UCSD-AML1 (cell line): ENCODE results near the gene AGXT.
A peak's percentile ranks its signal among the peaks of the same experiment; 100 is the strongest.

Experiments
- DNase-seq: peaks from one replicate; lab custom pipeline; 2025; ENCODE audit not compliant: unreplicated experiment; lab: John Stamatoyannopoulos, UW

AGXT gene

DNA sequence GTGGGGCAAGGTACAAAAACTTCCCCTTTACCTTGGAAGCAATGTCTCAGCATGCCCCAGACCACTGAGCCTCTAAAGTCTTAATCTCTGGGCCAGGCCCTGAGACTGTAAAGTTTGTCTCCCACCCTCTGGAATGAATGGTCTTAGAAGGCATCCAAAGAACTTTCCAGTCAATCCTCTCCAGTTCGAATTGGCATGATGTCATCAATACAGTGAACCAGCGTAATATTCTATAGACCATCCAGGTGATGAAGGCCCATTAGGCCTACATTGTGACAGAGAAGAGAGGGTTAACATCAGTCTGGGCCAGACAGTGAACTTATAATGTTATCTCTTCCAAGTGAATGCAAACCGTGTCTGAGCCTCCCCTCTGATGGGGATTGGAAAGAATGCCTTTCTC is 16.1 kb downstream of the AGXT start:
- DNase-seq: no peak

DNA sequence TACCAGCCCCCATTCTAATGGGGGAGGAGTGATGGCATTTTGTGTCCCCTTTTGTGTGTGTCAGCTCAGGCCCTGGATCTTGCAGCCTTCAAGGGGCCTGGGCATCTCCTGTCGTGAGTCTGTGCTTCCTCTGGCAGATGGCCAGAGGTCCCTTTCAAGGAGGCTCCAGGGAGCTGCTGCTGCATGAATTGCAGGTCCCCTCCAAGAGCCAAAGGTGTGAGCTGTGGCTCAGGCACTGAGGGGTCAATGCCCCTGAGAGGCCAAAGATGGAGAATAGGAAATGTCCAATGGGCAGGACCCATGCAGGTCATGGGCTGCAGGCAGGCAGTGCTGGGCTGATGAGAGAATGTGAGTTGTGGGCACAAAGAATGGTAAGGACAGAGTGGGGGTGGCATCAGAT is 16.9 kb downstream of the AGXT start:
- DNase-seq: peak; percentile 55

DNA sequence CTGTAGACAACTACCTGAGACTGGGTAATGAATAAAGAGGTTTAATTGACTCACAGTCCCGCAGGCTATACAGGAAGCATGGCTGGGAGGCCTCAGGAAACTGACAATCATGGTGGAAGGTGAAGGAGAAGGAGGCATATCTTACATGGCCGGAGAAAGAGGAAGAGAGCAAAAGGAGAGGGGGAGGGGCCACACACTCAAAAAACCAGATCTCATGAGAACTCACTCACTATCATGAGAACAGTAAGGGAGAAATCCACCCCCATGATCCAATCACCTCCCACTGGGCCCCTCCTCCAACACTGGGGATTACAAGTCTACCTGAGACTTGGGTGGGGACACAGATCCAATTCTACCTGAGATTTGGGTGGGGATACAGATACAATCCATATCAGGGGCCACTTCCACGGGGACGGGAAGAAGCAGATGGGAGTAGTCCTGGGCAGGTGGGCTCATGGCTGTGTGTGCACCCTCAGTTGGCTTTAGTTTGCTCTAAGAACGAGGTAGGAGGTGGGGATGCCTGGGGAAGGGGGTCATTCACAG is 17.5 kb downstream of the AGXT start:
- DNase-seq: peak; percentile 58

DNA sequence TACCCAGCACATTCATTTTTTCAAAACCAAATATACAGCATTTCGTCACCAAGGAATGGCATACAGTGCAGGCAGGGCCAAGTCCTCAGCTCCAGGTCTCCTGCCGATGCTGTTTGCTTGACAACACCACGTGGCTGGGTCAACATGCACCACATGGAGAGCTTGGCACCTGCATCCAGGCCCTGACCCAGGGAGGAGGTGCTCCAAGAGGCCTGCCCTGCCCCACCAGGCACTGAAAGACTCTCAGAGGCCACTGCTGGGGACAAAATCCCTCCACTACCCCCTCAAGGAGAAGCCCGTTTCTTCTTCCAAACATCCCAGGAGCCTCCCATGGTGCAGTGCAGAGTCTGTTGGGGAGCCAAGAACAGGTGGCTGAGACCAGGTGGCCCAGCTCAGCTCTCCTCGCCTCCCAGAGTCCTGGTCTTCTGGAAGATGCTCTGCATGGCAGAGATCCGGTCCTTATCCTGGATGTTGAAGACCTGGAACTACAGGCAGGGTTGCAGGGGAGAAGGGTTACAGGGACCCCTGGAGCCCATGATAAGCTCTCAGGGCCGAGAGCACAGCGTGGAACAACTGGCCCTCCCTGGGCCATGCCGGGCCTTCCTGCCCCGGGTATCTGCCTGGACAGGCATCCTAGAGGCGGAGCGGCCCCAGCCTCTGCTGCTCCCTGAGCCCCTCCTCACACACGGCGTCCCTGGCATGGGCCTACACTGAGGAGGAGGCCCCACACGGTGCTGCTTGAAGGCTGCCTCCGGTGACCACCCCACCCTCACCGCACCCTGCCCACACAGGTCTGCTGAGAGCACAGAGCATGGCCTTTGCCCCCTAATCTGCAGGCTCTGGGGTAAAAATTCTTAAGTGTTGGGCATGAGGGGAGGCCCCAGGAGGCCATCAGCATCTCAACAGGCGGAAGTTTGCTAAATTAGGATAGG is 18.3 kb downstream of the AGXT start:
- no peak for DNase-seq

DNA sequence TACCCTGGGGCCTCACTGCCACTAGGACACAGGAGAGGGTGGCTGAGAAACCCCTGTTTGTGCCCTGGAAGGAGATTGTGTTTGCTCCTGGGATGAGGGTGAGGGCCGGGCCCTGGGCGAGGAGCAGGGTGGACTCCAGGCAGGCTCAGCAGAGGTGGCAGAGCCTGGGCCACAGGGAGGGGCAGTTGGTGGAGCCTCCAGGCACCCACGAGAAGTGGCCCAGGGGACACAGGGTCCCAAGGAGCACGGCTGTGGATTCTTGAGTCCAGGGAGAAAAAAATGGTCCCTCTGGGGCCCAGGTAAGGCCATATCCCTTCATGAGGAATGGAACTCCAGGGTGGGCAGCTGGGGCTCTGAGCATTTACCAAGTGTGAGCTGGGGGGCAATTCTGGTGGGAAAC is 19.0 kb downstream of the AGXT start:
- no peak for DNase-seq

DNA sequence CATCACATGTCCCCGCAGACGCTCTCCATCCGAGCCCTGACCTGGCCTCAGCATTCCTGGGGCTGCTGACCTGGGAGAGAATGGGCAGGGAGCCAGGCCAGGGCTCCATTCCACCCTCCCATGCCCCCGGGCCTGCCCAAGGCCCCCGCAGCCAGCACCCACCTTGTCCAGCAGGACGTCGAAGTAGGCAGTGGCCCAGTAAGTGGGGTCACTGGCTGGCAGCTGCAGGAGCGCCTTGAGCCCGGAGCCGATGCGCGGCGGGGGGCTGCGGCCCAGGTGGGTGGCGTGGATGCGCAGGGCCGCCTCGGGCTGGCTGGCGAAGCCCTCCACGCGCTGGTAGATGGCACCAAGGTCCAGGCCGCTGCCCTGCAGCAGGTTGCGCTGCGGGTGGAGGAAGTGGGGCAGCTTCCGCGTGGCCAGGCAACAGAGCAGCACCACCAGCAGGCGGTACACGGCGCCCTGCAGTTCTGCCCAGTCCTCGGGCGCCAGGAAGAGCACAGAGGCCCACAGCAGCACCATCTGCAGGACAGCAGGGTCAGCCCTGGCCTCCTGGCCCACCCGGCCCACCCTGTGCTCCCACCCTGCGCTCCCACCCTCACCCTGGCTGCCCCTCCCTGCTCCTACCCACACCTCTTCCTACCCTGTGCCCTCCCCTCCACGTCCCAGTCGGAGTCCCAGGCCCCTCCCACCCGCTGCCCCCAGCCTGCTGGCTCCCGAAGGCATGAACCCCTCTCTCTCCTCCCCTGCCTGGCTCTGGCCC is 19.7 kb downstream of the AGXT start:
- DNase-seq: no peak

DNA sequence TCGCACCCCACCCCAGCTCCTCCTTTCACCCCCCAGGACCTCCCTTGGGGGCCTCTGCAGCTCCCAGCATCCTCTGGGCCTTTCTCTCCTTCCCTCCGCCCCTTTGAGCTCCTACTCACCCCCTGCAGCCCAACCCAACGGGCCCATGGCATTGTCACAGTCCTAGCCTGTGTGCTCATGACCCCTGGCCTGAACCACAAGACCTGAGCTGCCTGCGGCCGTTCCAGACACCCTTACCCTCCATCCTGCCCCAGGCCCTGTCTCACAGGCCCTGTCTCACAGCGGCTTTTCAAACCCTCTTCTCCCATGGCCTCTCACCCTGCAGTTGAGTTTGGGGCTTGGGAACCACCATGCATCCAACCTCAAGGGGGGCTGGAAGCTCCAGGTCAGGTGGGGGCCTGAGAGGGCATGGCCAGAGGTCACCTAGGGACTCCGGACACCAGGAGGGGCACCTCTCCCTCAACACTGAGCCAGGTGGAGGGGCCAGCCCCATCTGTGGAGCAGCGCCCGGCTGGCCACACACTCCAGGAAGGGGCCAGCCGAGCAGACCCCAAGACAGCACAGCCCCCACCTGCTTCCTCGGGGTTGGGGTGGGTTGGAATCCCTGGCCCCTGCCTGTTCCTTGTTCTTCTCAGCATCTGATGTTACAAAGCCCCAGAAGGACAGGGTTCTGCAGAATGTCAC is 20.4 kb downstream of the AGXT start:
- DNase-seq: no peak

DNA sequence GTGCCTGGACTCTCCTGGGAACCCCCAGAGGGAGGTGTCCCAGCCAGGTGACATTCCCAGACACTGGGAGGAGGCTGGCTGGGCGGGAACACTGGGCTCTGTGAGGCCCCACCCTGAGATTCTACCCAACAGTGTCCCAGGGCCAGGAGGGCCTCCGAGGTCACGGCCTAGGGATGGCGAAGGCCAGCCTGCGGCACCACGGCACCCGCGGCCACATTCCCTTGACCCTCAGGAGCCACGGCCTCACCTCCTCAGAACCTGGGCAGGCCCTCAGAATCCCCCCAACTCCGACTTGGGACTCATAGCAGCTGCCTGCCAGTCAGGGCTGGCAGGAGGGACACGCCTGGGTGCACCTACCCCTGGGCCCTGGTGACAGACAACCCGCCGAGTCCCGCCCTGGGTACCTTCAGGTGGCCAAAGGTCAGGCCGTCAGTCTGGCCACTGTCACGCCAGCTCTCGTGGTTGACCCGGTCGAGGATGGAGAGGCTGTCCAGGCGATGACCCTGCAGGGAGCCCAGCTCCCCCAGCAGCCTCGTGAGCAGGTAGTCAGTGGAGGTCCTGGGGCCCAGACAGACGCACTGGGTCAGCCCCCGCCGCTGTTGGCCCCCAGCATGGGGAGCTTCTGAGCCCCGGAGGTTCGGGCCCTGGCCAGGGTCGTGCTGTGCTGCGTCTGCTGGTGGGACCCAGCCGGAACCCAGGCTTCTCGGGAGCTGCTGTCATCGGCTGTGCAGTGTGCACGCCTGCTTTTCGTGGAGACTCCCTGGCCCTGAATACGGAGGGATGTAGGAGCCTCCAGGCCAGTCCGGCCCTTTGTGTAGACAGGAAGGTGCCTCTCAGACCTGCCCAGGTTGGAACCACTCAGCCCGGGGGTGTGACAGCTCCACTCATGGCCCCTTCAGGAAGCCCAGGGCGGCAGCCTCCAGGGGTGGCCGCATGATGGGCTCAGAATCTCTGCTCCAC is 21.3 kb downstream of the AGXT start:
- DNase-seq: no peak

DNA sequence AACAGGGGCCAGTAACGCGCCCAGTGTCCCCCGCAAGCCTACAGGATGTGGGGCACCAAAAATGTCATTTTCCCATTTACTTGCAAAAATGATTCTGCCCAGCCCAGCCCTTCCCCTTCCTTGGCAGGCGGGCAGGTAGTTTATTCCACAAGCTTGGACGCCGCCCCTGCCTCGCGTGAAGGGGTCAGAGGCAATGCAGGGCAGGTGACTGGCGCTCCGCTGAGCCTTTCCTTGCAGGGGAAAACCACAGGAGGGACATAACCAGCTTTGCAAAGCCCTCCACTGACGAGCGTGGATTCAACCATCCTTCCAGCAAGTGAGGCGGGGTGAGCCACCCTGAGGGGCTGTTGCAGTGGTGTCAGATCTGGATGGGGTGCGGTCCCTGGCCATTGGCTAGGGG is 22.1 kb downstream of the AGXT start:
- no peak for DNase-seq

DNA sequence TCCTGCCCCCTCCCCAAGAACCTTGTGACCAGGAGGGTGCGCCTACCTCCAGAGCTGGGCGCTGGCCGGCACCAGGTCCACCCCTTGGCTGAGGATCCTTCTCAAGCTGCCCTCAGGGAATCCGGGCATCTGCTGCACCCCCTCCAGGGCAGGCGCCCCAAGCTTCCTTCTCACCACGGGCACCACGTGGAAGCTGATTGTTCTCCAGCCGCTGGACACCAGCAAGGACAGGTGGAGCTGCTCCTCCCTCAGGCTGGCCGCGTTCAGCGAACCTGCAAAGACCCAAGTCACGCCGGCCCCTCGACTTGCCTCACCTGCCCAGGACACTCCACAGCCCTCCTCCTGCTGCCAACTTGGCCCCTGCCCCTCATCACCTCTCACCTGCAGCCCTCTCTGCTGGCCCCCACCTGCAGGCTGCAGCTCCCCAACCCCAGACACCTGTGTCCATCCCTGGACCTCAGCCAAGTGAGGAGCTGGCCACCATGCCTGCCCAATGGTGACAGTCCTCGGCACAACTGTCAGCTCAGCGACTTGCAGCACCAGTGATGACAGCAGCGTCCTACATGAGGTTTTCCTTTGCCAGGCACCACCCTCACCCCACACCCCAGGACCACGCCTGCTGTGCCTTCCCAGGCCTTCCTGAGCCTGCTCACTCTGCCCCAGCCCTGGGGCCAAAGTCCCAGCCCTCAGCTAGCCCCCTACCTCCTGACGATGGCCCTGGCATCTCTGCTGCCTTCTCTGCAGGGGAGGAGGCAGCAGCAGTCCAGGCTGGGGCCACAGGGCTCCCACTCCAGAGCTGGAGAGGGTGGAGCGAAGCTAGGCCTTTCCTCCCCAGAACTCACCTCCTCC is 23.1 kb downstream of the AGXT start:
- no peak for DNase-seq

DNA sequence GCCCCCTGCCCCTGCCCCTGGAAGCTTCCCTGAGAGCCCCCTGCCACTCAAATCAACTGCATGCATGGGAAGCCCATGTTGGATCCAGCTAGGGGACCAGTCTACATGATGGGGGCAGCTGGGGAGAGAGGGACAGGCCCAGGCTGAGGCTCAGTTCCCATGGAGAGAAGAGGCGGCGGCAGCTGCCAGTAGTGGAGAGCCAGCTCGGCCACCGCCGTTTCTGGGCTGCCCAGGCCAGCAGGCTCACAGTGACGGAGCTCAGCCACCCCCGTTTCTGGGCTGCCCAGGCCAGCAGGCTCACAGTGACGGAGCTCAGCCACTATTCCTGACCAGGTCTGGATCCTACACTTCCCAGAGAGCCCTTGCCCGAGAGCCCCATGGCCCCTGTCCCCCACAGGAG is 23.7 kb downstream of the AGXT start:
- no peak for DNase-seq

DNA sequence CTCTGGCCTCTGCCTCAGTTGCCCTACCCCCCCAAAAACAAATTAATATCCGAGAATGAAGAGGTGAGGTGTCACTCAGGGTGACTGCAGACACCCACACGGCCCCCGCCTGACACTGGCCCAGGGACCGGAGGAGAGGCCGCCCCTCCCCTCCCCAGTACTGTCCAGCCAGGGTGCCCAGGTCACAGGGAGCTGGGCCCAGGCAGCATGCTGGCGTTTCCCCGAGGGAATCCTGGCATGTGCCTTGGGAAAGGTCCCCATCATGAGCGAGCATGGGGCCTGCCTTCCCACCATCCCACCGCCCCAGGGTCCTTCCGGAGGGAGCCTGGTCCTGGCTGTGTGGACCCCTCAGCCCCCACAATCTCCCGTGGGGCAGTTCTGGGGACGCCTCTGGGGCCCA is 24.3 kb downstream of the AGXT start:
- no peak for DNase-seq

DNA sequence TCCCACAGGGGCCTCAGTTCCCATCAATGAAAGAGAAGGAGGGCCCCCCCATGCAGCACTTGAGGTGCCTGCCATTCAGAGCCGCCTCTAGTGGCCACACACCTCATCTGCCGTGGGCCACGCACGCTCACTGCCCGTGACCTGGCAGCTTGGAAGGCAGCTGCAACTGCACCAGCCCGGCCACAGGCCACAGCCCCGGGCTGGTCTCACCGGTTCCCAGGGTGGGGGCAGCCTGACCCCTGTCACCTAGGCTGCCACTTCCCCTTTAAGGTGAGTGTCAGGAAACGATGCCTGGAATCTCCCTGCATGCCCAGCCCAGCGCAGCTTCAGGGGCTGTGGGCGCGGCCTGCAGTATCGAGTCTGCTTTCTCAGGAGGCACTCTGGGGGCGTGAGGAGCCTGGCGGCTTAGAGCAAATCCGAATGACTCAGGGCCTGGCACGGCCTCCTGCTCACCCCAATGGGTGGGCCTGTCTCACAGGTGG is 24.8 kb downstream of the AGXT start:
- DNase-seq: peak; percentile 30

DNA sequence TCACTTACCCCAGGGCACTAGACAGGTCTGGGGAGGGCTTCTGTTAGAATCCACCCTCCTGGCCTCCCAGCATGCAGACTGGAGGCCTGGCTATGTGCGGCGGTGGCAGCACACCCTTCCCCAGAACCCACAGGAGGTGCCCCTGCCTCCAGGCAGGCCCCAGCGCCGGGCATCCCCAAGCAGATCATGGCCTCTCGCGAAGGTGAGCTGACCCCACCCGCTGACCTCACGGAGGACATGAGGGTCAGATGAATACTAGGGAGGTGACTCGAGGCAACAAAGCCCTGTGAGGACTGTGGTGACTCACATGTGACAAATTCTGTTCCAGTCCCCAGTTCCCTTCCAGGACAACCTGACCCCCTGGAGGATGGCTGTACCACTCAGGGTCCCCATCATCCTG is 25.4 kb downstream of the AGXT start:
- no peak for DNase-seq

DNA sequence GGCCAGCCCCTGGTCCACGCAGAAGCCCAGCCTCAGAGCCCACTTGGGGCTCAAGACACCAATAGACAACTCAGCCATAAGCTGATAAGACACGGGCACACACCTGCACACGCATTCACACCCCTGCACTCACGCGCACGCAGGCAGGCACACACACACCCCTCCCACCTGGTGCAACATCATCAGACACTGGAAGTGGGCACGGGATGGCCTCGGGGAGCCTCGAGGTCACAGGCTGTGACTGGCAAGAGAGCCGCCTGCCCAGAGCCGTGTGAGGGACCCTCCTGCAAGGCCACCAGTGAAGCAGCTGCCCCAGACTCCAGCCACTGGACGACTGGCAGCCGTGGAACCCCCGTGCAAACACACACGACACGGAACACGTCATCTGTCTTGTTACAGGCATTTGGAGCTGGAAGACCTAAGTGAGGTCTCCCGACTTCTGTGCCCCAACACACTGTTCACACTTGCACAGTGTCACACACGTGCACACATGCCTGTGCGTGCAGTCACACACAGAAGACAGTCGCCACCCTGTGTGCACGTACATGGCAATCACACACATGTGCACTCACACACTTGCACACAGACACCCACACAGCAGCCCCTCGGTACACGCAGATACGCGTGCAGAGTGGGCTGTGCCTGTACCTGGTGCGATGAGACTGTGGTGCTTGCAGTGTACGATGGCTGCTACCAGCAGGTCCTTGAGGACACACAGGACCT is 26.4 kb downstream of the AGXT start:
- DNase-seq: no peak

DNA sequence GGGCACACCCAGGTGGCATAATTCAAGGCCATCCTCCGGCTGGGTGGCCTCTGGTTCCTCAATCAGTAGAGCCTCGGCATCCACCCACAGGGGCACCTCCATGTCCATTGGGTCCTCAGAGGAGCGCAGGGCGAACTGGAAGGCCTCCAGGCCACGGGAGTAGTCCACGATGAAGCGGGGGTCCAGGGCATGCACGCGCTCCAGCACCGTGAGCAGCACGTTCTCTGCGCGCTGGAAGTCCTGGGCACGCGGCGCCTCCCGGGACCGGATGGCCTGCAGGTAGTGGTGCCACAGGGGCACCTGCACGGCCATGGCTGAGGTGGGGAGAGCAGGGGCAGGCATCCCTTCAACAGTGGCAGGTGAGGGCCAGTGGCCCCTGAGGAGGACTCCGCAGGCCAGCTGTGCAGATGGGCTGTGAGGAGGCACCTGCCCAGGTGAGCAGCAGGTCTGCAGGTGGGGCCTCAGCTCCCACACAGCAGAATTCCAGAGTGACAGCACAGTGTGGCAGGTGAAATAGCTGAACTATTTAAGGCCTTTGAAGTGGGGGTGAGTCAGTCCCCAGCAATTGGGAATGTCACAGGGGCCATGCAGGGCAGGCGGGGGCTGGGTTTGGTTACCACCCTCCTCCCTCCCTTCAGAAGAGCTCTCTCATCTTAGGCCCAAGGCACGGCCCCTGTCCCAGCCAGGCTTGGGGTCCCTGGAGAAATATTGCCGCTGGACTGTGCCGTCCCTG is 27.2 kb downstream of the AGXT start, which contains the start of gene MAB21L4:
TSS of gene MAB21L4 (minus strand) at position 501 of the 733 bp plus-strand sequence. CDS start at position 342, 159 bp downstream.
- no peak for DNase-seq

DNA sequence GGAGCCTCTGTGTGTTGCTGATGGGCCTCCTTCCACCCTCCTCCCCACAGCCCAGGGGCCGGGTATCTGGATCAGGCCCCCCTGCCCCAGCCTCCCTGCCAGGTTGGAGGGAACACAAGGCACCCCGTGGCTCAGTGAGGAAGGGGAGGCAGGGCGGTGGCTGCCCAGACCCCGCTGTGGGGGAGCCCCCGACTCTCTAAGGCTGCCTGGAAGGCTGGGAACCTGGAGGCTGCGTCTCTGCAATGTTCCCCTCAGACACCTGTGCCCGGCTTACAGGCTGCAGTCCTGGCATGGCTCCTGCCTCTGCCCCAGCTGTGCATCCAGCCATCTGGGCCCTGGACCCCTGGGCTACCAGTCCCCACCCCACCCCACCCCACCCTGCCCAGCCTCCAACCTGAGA is 27.8 kb downstream of the AGXT start:
- DNase-seq: no peak
